Fibroblast of the aortic adventitia (primary cell): ENCODE data around the gene CHCHD2. TPM values are rescaled to one million over a fixed set of nuclear protein-coding genes. Genes with fewer than 3 reads are reported as not detected.
A peak's percentile ranks its signal among the peaks of the same experiment; 100 is the strongest.
"Not testable (repeated sequence)": the region's sequence is repeated elsewhere in the genome, so short reads cannot be mapped to it uniquely, and the experiment has no call there.

Experiments
- DNase-seq: peaks from one replicate; pipeline ENCODE4 v3.0.0-alpha.2; 2010; ENCODE audit warnings: low read depth
- H3K4me3 ChIP-seq: 2 replicates; pipeline ENCODE4 v1.5.1; 2011; ENCODE audit warnings: low read depth, mild to moderate bottlenecking, control low read depth, low read length, moderate library complexity
- total RNA-seq: library from RNA; depleted of rRNA; stranded (reverse); fragments of >200 nt; gene quantifications from 2 replicates; pipeline ENCODE4 v1.2.3, GENCODE V29; 2012; ENCODE audit warnings: low replicate concordance
- TF ChIP-seq, protein P1 (sequence below): IDR thresholded peaks from 2 replicates; pipeline ENCODE4 v1.5.1; 2011; ENCODE audit warnings: mild to moderate bottlenecking, low read length, control low read depth, inconsistent platforms; ENCODE audit not compliant: insufficient read depth

CHCHD2 gene, protein sequence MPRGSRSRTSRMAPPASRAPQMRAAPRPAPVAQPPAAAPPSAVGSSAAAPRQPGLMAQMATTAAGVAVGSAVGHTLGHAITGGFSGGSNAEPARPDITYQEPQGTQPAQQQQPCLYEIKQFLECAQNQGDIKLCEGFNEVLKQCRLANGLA
- total RNA-seq = 175 and 348 TPM in 2 replicates

DNA sequence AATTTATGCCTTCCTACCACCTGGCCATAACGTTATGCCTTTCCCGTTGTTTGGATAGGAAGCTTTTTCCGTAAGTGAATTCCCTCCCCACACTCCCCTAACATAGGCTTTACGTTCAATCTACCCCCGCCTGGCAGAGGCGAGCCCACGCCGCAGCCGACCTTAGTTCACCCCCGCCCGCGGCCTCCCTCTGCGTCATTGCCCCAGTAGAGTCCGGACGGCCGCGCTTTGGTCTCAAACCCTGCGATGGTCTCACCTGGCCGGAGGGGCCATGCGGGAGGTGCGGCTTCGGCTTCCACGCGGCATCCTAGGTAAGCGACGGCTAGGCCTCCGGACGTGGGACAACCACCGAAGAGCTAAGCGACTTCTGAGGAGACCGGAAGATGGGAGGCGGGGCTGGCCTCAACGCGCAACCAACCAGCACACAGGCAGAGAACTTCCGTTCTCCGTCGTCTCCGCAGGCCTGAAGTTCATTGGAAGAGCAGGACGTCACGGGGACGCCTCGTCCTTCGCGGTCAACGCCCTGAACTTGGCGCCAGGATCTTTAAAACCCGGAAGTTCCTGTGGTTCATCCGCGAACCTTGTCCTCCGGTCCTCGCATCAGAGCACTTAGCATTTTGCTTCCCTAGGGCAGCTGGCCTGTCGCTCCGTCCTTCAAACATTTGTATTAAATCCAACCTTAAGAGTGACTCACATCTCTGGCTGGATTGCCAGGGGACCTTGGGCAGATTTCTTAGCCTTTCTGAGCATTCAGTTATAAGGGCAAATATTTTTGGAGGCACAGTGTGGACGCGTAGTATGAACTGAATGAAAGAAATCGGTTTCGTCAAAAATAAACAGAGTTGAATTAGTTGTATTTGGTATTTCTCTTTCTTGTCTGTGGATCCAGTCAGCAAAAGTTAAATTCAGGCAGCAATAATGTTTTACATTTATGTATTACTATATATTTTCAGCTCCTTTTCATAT, at the start of gene CHCHD2:
Gene CHCHD2 (minus strand): TSS at position 369 of the 966 bp plus-strand sequence. CDS start 63 bp downstream, at position 306.
- peak within 1 kb of the TSS; percentile 95 for H3K4me3 ChIP-seq
- TF ChIP-seq, protein P1, sequence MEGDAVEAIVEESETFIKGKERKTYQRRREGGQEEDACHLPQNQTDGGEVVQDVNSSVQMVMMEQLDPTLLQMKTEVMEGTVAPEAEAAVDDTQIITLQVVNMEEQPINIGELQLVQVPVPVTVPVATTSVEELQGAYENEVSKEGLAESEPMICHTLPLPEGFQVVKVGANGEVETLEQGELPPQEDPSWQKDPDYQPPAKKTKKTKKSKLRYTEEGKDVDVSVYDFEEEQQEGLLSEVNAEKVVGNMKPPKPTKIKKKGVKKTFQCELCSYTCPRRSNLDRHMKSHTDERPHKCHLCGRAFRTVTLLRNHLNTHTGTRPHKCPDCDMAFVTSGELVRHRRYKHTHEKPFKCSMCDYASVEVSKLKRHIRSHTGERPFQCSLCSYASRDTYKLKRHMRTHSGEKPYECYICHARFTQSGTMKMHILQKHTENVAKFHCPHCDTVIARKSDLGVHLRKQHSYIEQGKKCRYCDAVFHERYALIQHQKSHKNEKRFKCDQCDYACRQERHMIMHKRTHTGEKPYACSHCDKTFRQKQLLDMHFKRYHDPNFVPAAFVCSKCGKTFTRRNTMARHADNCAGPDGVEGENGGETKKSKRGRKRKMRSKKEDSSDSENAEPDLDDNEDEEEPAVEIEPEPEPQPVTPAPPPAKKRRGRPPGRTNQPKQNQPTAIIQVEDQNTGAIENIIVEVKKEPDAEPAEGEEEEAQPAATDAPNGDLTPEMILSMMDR = no peak
- peak; percentile 99 for DNase-seq

DNA sequence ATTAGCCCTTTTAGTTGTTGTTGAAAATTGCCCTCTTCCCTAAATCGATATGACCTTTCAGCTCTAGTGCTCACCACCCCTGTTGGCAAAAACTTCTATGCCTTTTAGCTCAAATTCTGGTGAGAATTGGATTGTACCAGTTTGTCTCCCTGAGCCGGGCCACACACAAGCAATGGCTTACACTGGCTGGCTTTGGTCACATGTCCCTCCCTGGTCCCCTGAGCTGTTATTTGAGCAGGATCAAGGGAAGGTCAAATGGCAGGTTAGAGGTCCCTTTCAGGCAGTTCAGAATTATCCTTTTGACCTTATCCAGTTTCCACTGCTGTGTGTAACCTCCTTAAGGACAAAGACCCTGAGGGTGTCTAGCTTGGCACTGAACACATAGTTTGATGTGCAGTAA, 24.8 kb upstream of the CHCHD2 start:
- not testable (repeated sequence) for H3K4me3 ChIP-seq, DNase-seq

DNA sequence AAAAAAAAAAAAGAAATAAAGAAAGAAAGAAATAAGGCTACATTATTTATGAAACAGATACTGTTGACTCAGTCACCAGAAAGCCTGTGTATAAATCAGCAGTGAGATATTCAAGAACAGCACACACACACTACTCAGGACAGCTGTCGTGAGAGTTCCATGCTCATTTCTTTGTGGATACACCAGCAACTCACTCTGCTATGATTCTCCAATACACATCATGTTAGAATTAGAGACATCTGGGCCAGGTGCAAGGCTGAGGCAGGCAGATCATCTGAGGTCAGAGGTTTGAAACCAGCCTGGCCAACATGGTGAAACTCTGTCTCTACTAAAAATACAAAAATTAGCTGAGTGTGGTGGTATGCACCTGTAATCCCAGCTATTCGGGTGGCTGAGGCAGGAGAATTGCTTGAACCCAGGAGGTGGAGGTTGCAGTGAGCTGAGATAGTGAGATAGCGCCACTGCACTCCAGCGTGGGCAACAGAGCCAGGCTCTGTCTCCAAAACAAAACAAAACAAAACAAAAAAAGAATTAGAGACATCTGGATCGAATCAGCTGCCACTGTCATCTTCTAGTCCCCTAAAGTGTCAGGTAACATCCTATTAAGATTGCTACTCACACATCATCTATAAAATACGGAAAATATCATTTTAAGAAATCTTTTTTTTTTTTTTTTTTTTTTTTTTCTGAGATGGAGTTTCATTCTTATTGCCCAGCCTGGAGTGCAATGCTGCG, 21.1 kb upstream of the CHCHD2 start:
- H3K4me3 ChIP-seq = no peak overlapping the region
- DNase-seq = no peak
- TF ChIP-seq, protein P1 = no peak

DNA sequence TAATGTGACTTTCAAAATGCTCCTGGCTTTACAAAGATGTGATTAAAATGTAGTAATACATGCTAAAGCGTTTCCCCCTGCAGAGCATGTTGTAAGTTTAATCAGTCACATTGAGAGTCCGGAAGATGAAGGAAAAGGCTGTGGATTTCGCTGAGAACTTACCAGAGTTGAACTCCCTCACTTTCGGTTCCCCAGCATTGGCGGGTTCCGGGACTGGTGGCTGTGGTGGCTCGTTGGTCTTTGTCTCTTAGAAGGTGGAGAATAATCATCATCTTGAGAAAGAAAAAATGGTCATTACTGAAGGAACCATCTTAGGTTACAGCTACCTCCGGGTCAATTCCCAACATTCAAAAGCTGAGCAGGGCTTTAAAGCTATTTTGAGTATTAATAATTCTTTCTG, 19.6 kb upstream of the CHCHD2 start:
- H3K4me3 ChIP-seq = no peak overlapping the region
- TF ChIP-seq, protein P1 = no peak
- no peak for DNase-seq

DNA sequence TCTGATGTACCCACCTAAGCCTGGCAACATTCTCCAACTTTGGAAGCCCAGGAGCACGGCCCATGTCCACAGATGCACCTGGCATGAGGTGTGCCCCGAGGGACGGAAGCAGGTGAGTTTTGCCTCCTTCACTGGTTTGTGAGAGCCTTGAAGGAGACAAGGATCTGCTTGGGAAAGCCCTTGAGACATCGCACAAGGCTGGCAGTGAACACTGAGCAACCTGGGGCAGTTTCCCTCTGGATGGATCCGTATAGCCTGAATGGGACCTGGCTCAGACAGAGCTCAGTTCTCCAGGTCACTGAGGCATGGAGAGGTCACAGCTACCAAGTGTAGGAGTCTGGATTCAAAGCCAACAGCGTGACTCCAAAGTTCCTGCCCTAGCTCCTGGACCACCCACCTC, 18.7 kb upstream of the CHCHD2 start:
- DNase-seq = no peak
- H3K4me3 ChIP-seq = no peak overlapping the region
- TF ChIP-seq, protein P1 = no peak

DNA sequence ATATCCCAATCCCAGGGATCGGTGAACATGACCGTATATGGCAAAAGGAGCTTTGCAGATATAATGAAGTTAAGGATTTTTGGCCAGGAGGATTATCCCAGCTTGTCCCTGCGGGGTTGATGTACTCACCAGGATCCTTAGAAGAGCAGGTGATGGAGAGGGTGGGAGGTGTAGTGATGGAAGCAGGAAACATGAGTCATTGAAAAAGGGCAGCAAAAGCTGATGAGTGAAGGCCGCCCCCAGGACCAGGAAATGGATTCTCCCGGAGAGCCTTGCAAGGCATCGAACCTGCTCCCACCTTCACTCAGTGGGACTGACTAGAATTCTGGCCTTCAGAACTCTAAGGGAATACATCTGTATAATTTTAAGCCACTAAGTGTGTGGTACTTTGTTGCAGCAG, 15.2 kb upstream of the CHCHD2 start:
- DNase-seq = no peak
- TF ChIP-seq, protein P1 = no peak
- no peak overlapping the region for H3K4me3 ChIP-seq
